Stimulated activated CD8-positive, alpha-beta memory T cell treated with anti-CD3 and anti-CD28 coated beads, Interleukin-7, amount 100 ng/mL, for 48 hours (primary cell): ENCODE measurements around the gene TBC1D21.

Experiments used
- DNase-seq, 2 donors: peaks; one replicate each; pipeline ENCODE4 v3.0.0-alpha.2; 2020; ENCODE audit warnings: low read depth in 1 of 2; ENCODE audit errors: extremely low read depth in 1 of 2

TBC1D21 gene

GRCh38 chr15:73907035-73907408 is 33.7 kb downstream of the TBC1D21 start:
- no peak for DNase-seq

DNA sequence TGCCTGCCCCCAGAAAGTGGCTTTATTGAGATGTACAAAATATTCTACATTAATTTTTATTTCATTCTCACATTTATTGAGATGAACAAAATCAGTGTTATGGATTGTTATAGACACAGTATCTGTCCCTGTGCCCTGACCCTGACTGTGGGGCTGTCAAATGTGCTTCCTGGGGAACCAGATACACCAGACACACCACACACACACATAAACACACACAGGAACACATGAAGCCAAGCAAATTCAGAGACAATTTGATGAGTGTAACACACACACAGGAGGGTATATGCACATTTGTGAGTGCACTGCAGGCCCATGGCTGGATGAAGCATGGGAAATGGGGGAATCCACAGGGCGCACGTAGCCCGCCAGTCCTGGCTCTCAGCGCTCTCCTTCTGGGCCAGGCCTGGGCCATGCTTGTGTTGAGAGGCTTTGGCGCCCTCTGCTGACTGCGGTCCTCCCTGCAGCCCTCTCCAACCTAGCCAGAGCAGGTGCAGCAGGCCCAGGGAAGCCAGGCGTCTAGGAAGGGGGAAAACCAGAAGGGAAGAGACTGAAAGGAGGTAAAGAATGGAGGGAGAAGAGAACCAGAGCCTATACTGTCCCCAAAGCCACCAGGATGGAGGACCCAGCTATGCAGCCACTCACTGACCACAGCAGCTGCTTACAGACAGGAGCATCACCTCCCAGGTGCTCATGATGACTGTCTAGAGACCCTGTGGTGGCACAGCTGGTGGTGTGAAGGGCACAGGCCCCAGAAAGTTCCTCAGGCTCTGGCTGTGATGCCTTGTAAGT is 34.9 kb downstream of the TBC1D21 start:
- DNase-seq: peak; percentile 49 to 52

DNA sequence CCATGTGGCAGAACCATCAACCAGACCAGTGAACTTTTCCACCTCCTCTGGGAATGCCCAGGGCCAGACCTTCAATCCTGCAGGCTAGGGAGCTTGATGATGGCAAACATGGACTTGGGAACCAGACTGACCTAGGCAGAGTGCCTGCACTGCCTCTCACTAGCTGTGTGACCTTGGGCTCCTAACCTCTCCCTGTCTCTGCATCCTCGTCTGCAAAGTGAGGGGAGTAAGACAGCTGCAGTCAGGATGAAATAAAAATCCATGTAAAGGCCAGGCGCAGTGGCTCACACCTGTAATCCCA is 35.4 kb downstream of the TBC1D21 start:
- no peak for DNase-seq

DNA sequence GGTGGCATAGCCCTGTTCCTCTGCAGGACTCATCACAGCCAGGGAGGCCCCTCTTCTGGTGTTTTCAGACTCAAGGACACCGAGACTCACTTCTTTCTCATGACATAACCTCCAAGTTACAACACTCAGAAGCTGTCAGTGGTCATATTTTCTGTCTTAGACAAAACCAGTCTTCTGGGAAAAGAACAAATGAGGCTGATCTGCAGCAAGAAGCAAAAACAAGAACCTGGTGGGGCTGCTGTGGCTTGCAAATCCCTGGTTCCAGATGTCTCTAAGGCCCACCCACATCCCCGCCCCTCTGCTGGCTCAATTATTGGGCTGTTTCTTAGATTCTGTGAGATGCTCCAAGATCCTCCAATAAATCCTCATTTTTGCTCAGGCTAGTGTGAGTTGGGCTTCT is 36.3 kb downstream of the TBC1D21 start:
- DNase-seq: no peak

DNA sequence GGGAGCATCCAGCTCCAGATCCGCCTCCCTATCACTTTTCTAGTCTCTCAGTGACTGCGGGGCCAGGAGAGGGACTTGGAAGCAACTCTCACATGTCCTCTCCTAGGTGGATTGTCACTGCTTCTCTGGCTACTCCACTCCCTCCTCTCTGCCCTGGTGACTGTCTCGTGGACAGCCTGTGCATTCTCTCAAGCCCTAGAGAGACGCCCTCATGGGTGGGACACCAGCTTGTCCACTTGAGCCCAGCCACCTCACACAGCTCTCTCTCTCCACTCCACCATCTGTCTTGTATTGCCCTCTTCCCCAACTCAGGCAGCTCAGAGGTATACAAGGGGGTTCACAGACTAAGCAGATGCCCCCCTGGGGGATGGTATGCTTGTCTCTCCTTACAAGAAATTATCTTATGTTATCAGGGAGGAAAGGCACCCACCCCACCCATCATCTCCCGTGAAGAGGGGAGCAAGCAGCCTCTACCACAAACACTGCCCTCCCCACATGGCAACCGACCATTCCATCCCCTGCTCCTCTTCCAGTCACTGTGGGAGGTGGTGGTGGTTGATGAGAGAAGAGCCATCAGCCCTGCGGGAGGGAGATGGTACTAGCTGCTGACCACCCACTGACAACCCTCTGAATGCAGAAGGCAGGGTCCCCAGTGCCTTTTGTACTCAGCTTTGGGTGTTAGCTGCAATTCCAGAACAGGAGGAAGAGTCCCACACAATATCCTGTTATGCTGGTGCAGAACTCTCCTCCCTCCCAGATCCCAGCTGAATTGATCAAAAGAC is 37.3 kb downstream of the TBC1D21 start:
- no peak for DNase-seq

GRCh38 chr15:73912030-73912596 is 38.7 kb downstream of the TBC1D21 start:
- DNase-seq: no peak

- DNase-seq: no peak
Observed at GRCh38 chr15:73914145-73914544, 40.8 kb downstream of the TBC1D21 start.

- no peak for DNase-seq
Observed at GRCh38 chr15:73915082-73915481, 41.7 kb downstream of the TBC1D21 start.

DNA sequence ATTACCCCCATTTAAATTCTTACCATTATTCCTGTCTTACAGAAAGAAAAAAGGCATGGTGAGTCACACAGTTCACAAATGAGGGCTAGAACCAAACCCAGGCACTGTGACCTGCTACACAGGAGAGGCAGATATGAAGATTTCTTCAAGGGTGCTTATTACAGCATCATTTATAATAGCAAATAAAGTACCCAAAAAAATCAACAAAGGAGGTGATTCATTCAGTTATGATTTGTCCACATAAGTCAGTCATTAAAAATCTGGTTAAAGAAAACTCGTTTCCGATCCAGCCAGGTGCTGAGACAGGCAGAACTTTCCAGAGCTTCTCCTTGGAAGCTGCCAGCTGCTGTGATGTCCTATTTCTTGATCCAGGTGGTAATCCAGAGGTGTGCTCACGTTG is 45.4 kb downstream of the TBC1D21 start:
- no peak for DNase-seq

DNA sequence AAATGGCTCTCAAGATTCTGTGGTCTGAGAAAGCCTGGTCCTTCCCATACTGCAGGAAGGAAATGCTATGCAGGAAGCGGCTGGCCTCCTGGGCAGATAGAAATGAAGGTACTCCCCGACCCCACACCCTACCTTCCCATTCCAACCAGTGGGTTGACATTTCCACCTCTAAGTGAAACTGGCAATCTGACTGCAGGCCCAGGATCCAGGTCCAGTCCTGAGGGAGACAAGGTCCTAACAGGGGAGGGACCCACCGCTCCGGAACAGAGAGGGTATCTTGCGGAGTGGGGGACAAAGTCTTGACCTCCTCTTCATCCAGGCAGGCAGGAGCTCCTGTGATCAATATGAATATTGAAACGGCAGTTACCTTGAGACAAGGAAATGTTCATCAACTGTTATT is 46.3 kb downstream of the TBC1D21 start:
- no peak for DNase-seq

DNA sequence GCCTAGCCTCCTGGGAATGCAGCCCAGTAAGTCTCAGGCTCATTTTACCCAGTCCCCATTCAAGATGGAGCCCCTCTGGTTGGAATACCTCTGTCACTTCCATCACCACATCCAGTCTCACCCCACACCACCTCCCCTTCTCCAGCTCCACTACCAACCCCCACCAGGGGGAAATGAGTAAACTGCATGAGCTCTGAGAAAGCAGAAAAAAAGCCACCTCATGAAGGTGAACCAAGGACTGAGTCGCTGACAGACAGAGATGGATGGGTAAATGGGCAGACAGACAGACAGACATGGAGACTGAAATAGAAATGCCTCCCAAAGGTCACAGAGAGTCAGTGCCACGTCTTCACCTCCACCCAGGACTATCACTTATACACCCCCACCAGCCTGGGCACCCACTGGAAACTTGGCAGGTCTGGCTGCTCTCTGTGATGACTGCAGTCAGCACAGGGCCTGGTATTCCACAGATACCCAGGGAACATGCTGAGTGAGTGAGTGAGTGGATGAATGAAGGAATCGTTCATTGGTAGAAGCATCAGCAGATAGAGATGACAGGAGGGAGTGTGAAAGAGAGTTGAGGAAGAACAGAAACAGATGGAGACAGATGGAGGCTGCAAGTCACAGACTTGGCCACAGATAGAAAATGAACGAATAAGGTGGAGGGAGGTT is 48.0 kb downstream of the TBC1D21 start:
- DNase-seq: peak in 1 of 2 donors; percentile 5

GRCh38 chr15:73922186-73923151 is 49.1 kb downstream of the TBC1D21 start:
- no peak for DNase-seq

DNA sequence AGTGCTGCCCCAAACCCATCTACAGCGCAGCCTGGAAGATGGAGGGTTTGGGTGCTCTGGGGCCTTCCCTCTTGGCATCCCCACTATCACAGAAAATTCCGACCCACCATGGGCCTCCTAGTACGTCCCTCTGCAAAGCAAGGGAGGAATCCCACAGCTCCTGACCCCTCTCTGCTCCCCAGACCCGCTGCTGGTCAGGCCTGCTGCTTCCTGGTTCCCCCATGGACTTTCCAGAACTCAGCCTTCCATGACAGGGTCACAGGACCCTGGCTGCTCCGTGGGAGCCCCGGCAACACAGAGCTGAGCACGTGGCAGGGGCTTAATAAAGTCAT is 49.8 kb downstream of the TBC1D21 start:
- DNase-seq: no peak

DNA sequence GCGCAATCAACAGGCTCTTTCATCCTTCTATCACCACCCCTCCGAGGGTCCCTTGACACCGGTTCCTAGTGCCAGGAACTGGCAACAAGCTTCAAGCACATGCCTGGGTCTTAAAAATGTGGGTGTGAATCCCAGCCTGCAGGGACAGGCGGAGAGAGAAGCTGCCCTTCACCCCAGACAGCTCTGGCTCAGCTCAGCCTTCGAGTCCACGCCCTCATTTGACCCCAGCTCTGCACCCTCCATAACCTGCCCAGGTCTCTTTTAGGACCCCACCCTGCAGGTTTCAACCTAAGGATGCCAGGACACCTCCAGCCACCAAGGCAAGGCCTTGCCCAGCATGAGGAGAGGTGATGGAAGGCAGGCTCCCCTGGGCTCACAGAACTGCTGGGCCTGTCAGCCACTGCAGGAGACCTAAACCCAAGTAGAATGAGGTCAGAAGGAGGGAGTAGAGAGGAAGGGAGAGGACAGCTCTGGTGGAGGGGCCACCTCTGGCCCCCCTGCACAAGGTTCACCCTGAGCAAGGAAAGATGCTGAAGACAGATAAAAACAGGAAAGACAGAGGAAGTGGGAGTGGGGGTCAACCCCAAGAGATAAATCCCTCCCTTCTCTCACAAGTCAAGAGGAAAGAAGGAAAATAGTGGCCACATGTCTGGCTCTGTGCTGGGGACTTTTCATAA is 50.3 kb downstream of the TBC1D21 start:
- DNase-seq: no peak

DNA sequence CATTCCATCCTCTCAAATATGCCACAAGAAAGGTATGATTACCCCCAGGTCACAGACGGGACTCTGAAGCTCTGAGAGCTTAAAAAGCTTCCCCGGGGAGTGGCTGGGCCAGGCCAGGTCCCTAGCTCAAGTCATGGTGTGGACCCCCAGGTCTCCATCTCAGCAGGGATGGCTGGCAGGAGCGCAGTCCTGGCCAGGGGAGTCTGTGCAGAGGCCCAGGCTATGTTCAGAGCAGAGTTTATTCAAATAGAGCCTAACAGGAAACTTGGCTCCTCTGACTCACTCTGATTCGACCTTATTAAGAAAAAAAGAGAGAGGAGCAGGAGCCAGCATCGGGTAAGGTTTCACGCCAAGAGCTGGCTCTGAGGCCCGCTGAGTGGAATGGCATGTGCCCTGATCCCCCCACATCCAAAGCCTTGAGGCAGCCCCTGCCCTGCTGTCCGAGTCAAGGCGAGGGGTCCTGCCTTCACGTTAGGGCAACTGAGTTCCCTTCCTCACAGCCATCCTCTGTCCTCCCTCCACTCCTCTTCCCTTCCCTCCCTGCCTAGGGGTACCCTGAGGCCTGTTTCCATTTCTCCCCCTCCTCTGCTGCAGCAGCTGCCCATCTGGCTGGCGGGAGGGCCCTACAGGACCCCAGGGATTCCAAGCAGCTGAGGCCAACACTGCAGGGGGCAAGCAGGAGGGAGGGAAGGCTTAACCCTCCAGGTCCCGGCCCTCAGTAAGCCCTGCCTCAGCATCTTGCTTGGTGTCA is 51.0 kb downstream of the TBC1D21 start:
- peak in 1 of 2 donors; percentile 8 for DNase-seq

GRCh38 chr15:73925848-73926218 is 52.5 kb downstream of the TBC1D21 start:
- no peak for DNase-seq

- DNase-seq: no peak
Observed at GRCh38 chr15:73926219-73927002, 53.0 kb downstream of the TBC1D21 start, which contains the start of gene LOXL1. Gene LOXL1 (plus strand): TSS chr15:73926462. CDS start chr15:73926784, 322 bp downstream.

GRCh38 chr15:73927003-73927475 is 53.7 kb downstream of the TBC1D21 start:
- no peak for DNase-seq
